Measurements from ENCODE around the gene RNF144B. TPM values are rescaled to one million over a fixed set of nuclear protein-coding genes. Genes with fewer than 3 reads are reported as not detected.

The RNF144B gene
- total and polyA plus RNA-seq, 2 of the 13 experiments (the other 11 are each of a cell fraction or from before 2014, with no cell fraction given): 1.8 to 4.3 TPM

DNA sequence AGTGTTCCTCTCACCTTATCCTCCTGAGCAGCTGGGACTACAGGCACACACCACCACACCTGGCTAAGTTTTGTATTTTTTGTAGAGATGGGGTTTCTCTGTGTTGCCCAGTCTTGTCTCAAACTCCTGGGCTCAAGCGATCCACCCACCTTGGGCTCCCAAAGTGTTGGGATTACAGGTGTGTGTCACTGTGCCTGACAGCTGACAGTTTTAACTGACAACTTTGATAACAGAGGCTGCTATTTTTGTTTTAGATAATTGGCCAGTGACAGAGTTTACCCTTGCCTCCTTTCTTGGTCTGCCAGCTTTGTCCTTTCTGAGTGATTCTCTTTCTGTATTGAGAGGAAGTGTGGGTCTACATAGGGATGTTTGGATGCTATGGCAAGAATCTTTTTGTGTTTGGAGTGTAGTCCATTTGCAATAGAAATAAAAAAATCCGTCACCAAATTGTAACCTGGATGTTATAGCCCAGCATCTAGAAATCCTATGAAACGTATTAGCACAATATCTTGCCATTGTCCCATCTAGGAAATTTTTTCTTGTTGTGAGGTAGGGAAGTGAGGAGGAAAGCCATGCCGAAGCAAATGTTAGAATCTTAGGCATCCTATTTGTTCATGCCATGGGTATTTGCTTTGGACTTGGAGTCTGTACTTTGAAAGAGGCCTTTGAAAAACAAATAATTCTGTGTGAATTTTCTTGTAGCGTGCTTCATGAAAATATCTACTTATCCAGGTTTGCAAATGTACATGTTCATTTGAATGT lies 80.8 kb downstream of the RNF144B start (continued):
- TF ChIP-seq, protein P1, sequence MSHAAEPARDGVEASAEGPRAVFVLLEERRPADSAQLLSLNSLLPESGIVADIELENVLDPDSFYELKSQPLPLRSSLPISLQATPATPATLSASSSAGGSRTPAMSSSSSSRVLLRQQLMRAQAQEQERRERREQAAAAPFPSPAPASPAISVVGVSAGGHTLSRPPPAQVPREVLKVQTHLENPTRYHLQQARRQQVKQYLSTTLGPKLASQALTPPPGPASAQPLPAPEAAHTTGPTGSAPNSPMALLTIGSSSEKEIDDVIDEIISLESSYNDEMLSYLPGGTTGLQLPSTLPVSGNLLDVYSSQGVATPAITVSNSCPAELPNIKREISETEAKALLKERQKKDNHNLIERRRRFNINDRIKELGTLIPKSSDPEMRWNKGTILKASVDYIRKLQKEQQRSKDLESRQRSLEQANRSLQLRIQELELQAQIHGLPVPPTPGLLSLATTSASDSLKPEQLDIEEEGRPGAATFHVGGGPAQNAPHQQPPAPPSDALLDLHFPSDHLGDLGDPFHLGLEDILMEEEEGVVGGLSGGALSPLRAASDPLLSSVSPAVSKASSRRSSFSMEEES (CRISPR knock-in tag; IDR thresholded peaks at IDR 0.05): no peak
- no peak for TF ChIP-seq NFE2L2 (IDR thresholded peaks at IDR 0.05; ENCODE audit: low read length)
- TF ChIP-seq KLF9 (CRISPR knock-in tag; IDR thresholded peaks at IDR 0.05; ENCODE audit: low read depth): 0 out of 2 replicates have a peak, but pooled peaks have one; percentile 30
- TF ChIP-seq RBAK (CRISPR knock-in tag; IDR thresholded peaks at IDR 0.05): no peak
- TF ChIP-seq MAFF (IDR thresholded peaks at IDR 0.05; ENCODE audit: low read depth, low read length): no peak
- TF ChIP-seq, protein P2, sequence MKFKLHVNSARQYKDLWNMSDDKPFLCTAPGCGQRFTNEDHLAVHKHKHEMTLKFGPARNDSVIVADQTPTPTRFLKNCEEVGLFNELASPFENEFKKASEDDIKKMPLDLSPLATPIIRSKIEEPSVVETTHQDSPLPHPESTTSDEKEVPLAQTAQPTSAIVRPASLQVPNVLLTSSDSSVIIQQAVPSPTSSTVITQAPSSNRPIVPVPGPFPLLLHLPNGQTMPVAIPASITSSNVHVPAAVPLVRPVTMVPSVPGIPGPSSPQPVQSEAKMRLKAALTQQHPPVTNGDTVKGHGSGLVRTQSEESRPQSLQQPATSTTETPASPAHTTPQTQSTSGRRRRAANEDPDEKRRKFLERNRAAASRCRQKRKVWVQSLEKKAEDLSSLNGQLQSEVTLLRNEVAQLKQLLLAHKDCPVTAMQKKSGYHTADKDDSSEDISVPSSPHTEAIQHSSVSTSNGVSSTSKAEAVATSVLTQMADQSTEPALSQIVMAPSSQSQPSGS (CRISPR knock-in tag; IDR thresholded peaks at IDR 0.05): no peak
- no peak; the same call in 1 of the 2 replicates for TF ChIP-seq FOXJ3 (CRISPR knock-in tag; IDR thresholded peaks at IDR 0.05; ENCODE audit: borderline replicate concordance)
- no peak for TF ChIP-seq ZFP62 (CRISPR knock-in tag; IDR thresholded peaks at IDR 0.05)
- TF ChIP-seq TBP (CRISPR knock-in tag; IDR thresholded peaks at IDR 0.05): no peak
- TF ChIP-seq ZNF20 (CRISPR knock-in tag; IDR thresholded peaks at IDR 0.05): no peak
- no peak for TF ChIP-seq ZNF484 (CRISPR knock-in tag; IDR thresholded peaks at IDR 0.05; ENCODE audit: borderline replicate concordance, low read depth)
- TF ChIP-seq SP2 (CRISPR knock-in tag; IDR thresholded peaks at IDR 0.05): no peak
- TF ChIP-seq SSRP1 (CRISPR knock-in tag; IDR thresholded peaks at IDR 0.05): no peak
- no peak for TF ChIP-seq HDAC6 (IDR thresholded peaks at IDR 0.05; ENCODE audit: low read depth, low read length)
- TF ChIP-seq SMYD3 (CRISPR knock-in tag; IDR thresholded peaks at IDR 0.05): no peak
- no peak for TF ChIP-seq RBM39 (IDR thresholded peaks at IDR 0.05; ENCODE audit: low read depth, low read length, poor library complexity, severe bottlenecking)
- TF ChIP-seq NFIB (CRISPR knock-in tag; IDR thresholded peaks at IDR 0.05; ENCODE audit: borderline replicate concordance): no peak
- no peak for TF ChIP-seq ZNF235 (CRISPR knock-in tag; IDR thresholded peaks at IDR 0.05; ENCODE audit: borderline replicate concordance)
- TF ChIP-seq NRL (CRISPR knock-in tag; IDR thresholded peaks at IDR 0.05; ENCODE audit: borderline replicate concordance): no peak
- TF ChIP-seq HOXA3 (CRISPR knock-in tag; IDR thresholded peaks at IDR 0.05): no peak
- no peak for TF ChIP-seq YEATS2 (CRISPR knock-in tag; IDR thresholded peaks at IDR 0.05; ENCODE audit: borderline replicate concordance)
- no peak for TF ChIP-seq SCMH1 (CRISPR knock-in tag; IDR thresholded peaks at IDR 0.05; ENCODE audit: borderline replicate concordance)
- no peak for TF ChIP-seq GATA4 (IDR thresholded peaks at IDR 0.05; ENCODE audit: borderline replicate concordance, low read depth)
- TF ChIP-seq TCF7L2 (IDR thresholded peaks at IDR 0.05; ENCODE audit: low read depth, low read length): no peak
- TF ChIP-seq BRD4 (CRISPR knock-in tag; IDR thresholded peaks at IDR 0.05): no peak
- no peak for TF ChIP-seq ZNF567 (CRISPR knock-in tag; IDR thresholded peaks at IDR 0.05; ENCODE audit: borderline replicate concordance)
- no peak for TF ChIP-seq MAFG (CRISPR knock-in tag; IDR thresholded peaks at IDR 0.05)
- TF ChIP-seq TOPORS (CRISPR knock-in tag; IDR thresholded peaks at IDR 0.05): no peak
- no peak for TF ChIP-seq ZNF883 (CRISPR knock-in tag; IDR thresholded peaks at IDR 0.05; ENCODE audit: not compliant biosample characterization)
- no peak for TF ChIP-seq ZNF230 (CRISPR knock-in tag; IDR thresholded peaks at IDR 0.05)
